GM12878 (cell line): ENCODE measurements around the gene SORBS1. TPM values are rescaled to one million over a fixed set of nuclear protein-coding genes. Genes with fewer than 3 reads are reported as not detected.

Source experiments
- ATAC-seq: fragments of 200-7000 bp; cut with Tn5 transposase; 3 replicates; pipeline ENCODE4 v1.9.1; 2020; ENCODE audit warnings: mild to moderate bottlenecking, moderate library complexity
- BruUV-seq: library from RNA; stranded (reverse); fragments of 400-500 nt; replicated peaks from 2 replicates; lab custom pipeline; 2021; lab: Mats Ljungman, UMichigan
- CTCF ChIA-PET: fragments of 300-600 bp; sonication (Branson Sonifier 250); formaldehyde crosslinking; extraction: SDS; loops from one replicate; lab custom pipeline; 2021; ENCODE audit warnings: inconsistent platforms; lab: Yijun Ruan, JAX
- POLR2A ChIA-PET: fragments of 350-600 bp; formaldehyde crosslinking; extraction: SDS; loops from one replicate; lab custom pipeline; 2021; ENCODE audit warnings: inconsistent platforms; lab: Charles Lee
- RAD21 ChIA-PET: fragments of 300-600 bp; sonication (Branson Sonifier 250); formaldehyde crosslinking; loops from one replicate; lab custom pipeline; 2023; ENCODE audit warnings: antibody characterized with exemption; ENCODE audit not compliant: unreplicated experiment; lab: Charles Lee
- SMC1A ChIA-PET: fragments of 300-600 bp; sonication (Branson Sonifier 250); formaldehyde crosslinking; loops from one replicate; lab custom pipeline; 2023; ENCODE audit not compliant: unreplicated experiment, uncharacterized antibody; lab: Charles Lee
- DNase-seq: peaks from one replicate; pipeline ENCODE4 v3.0.0-alpha.2; 2011; ENCODE audit warnings: low read depth, low spot score
- FAIRE-seq: peaks from 3 replicates; lab custom pipeline; 2011; peaks lifted over from hg19 to GRCh38; lab: Jason Lieb, UNC
- H2AFZ ChIP-seq: 2 replicates; pipeline ENCODE4 v1.6.0; 2011; ENCODE audit warnings: low read depth, low read length, control low read depth; ENCODE audit not compliant: control insufficient read depth
- H3K27ac ChIP-seq: 2 replicates; pipeline ENCODE4 v1.5.1; 2011; ENCODE audit warnings: control low read depth; ENCODE audit not compliant: control insufficient read depth, insufficient read depth
- H3K27me3 ChIP-seq, 2 experiments: replicated peaks in 1 of 2; 2 replicates each; pipeline versions ENCODE4 v1.6.0 to v1.6.1; 2011; ENCODE audit warnings: low read length in 1 of 2; ENCODE audit not compliant: control insufficient read depth in 2 of 2, insufficient read depth in 2 of 2
- H3K36me3 ChIP-seq, 2 experiments: 2 replicates each; pipeline ENCODE4 v1.5.1; 2011; ENCODE audit warnings: low read length in 1 of 2; ENCODE audit not compliant: control insufficient read depth in 2 of 2, insufficient read depth in 2 of 2
- H3K4me1 ChIP-seq: 2 replicates; pipeline ENCODE4 v1.6.1; 2011; ENCODE audit warnings: mild to moderate bottlenecking, low read length, moderate library complexity, mixed read lengths; ENCODE audit not compliant: control insufficient read depth, insufficient read depth
- H3K4me2 ChIP-seq: 2 replicates; pipeline ENCODE4 v1.6.0; 2011; ENCODE audit warnings: control low read depth; ENCODE audit not compliant: control insufficient read depth, insufficient read depth
- H3K4me3 ChIP-seq: fragments of 200-600 bp; sonication (generic); 2 replicates; pipeline ENCODE4 v1.5.1; 2016
- H3K79me2 ChIP-seq: 2 replicates; pipeline ENCODE4 v1.6.0; 2011; ENCODE audit warnings: low read length; ENCODE audit not compliant: control insufficient read depth, insufficient read depth
- H3K9ac ChIP-seq: 2 replicates; pipeline ENCODE4 v1.8.0; 2011; ENCODE audit warnings: low read length, control low read depth, mixed read lengths; ENCODE audit not compliant: control insufficient read depth, insufficient read depth
- H3K9me3 ChIP-seq: replicated peaks from 3 replicates; pipeline ENCODE4 v1.5.1; 2011; ENCODE audit warnings: mild to moderate bottlenecking, low read length; ENCODE audit not compliant: control insufficient read depth, insufficient read depth
- H4K20me1 ChIP-seq: 2 replicates; pipeline ENCODE4 v1.6.0; 2011; ENCODE audit not compliant: control insufficient read depth, insufficient read depth
- CHD2 ChIP-seq: IDR thresholded peaks from 2 replicates; pipeline ENCODE4 v1.6.1; 2011; ENCODE audit warnings: low read depth, low read length, improper control_type of control experiment, borderline replicate concordance
- HCFC1 ChIP-seq: fragments of 150-350 bp; IDR thresholded peaks from 2 replicates; pipeline ENCODE4 v1.6.1; 2014; ENCODE audit warnings: low read length
- MLLT1 ChIP-seq: fragments of 450-650 bp; IDR thresholded peaks from 2 replicates; pipeline ENCODE4 v1.6.1; 2016; ENCODE audit warnings: mild to moderate bottlenecking
- RAD21 ChIP-seq: IDR thresholded peaks from 2 replicates; pipeline ENCODE4 v1.6.1; 2011; ENCODE audit warnings: mild to moderate bottlenecking, low read depth, low read length, moderate library complexity; ENCODE audit not compliant: insufficient read depth
- REST ChIP-seq: IDR thresholded peaks from 2 replicates; pipeline ENCODE4 v1.6.1; 2012; ENCODE audit warnings: mild to moderate bottlenecking, low read depth, low read length
- SIN3A ChIP-seq: IDR thresholded peaks from 2 replicates; pipeline ENCODE4 v1.6.1; 2012; ENCODE audit warnings: low read depth, low read length, improper control_type of control experiment
- ZBTB4 ChIP-seq: fragments of 450-650 bp; formaldehyde crosslinking; IDR thresholded peaks from 2 replicates; pipeline ENCODE4 v1.4.0; 2022; ENCODE audit warnings: mild to moderate bottlenecking, moderate library complexity
- ZNF274 ChIP-seq: IDR thresholded peaks from one replicate; pipeline ENCODE4 v1.8.0; 2011; ENCODE audit not compliant: insufficient read length, insufficient read depth
- ZNF592 ChIP-seq: fragments of 450-650 bp; IDR thresholded peaks from 2 replicates; pipeline ENCODE4 v1.6.1; 2017; ENCODE audit warnings: mild to moderate bottlenecking, moderate library complexity
- ZSCAN29 ChIP-seq: fragments of 450-650 bp; IDR thresholded peaks from 2 replicates; pipeline ENCODE4 v1.6.1; 2017; ENCODE audit warnings: mild to moderate bottlenecking, moderate library complexity
- WGBS: methylation state at CpG from one replicate; pipeline ENCODE4 v1.1.6; 2016; ENCODE audit warnings: low lambda C conversion rate; ENCODE audit not compliant: insufficient replicate concordance, insufficient coverage; ENCODE audit errors: missing lambda C conversion rate; 5-methylcytosine and 5-hydroxymethylcytosine counted together
- in situ Hi-C: fragments of 300-500 bp; cut with MboI; formaldehyde crosslinking; loops from 9 replicates; pipeline ENCODE4 v1.14.3; 2018; ENCODE audit warnings: mixed read lengths
- intact Hi-C: fragments of 100-400 bp; cut with micrococcal nuclease; formaldehyde crosslinking; loops from one replicate; pipeline ENCODE4 v1.14.2; 2022; ENCODE audit not compliant: unreplicated experiment
- polyA plus RNA-seq, 11 experiments: library from polyadenylated mRNA; depleted of rRNA in 4 of 11; unstranded in 6 of 11; stranded (reverse) in 5 of 11; fragments of >200 nt; fragmentation: Nextera tagmentation in 4 of 11; fragmentation: Illumina TruSeq in 1 of 11; extraction: Ambion mirVana in 4 of 11; extraction: Trizol in 1 of 11; gene quantifications; 1 replicate in 1 of 11; 2 replicates in 10 of 11; pipeline versions ENCODE4 v1.2.1 to v1.2.3, GENCODE V29; 2011 to 2016; ENCODE audit warnings: inconsistent platforms in 2 of 11, missing spikeins in 2 of 11, low read depth in 1 of 11
- total RNA-seq, 4 experiments: library from RNA; depleted of rRNA in 3 of 4; stranded (reverse); fragments of >200 nt in 3 of 4; fragmentation: Illumina TruSeq in 1 of 4; extraction: Trizol in 1 of 4; gene quantifications; 2 replicates each; pipeline versions ENCODE4 v1.2.1 to v1.2.3, GENCODE V29; 2013 to 2021

Gene SORBS1
- total and polyA plus RNA-seq, 10 of the 15 experiments (the other 5 are each of a cell fraction or from before 2014, with no cell fraction given): 0.13 to 0.75 (median 0.39) TPM

GRCh38 chr10:95466436-95466835 lies 94.7 kb downstream of the SORBS1 start:
- CTCF ChIA-PET: interaction anchor here (0.6 to 1.2 kb wide), 2 partner anchors 49 to 333 kb away, joined by 3 read pairs; no protein-coding TSS in a partner anchor
- H3K79me2 ChIP-seq: no peaks in the 10 kb centered on the region
- H3K9ac ChIP-seq: no peak overlapping the region
- H3K4me2 ChIP-seq: no peak overlapping the region
- H3K27ac ChIP-seq: no peak overlapping the region
- FAIRE-seq (no peak), ATAC-seq (no peak), DNase-seq (no peak)
- H3K4me3 ChIP-seq: no peak overlapping the region
- no peaks in the 10 kb centered on the region for H3K9me3 ChIP-seq
- POLR2A ChIA-PET: no interaction called here
- no peaks in the 10 kb centered on the region; a peak in 2 of 4 replicates for H3K27me3 ChIP-seq
- BruUV-seq: no TSS peak
- no peaks in the 10 kb centered on the region for H3K4me1 ChIP-seq
- RAD21 ChIA-PET: no interaction called here
- H2AFZ ChIP-seq: no peak overlapping the region
- intact Hi-C loops (no loop called here), in situ Hi-C loops (no loop called here)
- H3K36me3 ChIP-seq: no peaks in the 10 kb centered on the region
- H4K20me1 ChIP-seq: no peaks in the 10 kb centered on the region
- SMC1A ChIA-PET: interaction anchor here (0.7 kb wide), 1 partner anchor 21 kb away, joined by 3 read pairs; no protein-coding TSS in a partner anchor
- 95% methylated on average over 3 of the region's 3 CpGs for WGBS
- no peak for TF ChIP-seq ZBTB4 (CRISPR knock-in tag)
- TF ChIP-seq CHD2: no peak
- no peak for TF ChIP-seq RAD21
- TF ChIP-seq HCFC1: no peak
- no peak for TF ChIP-seq REST
- TF ChIP-seq MLLT1: no peak
- no peak for TF ChIP-seq ZNF274
- no peak for TF ChIP-seq ZSCAN29
- no peak for TF ChIP-seq SIN3A
- TF ChIP-seq ZNF592: no peak
